ENCODE results near the gene CEP131.

DNA sequence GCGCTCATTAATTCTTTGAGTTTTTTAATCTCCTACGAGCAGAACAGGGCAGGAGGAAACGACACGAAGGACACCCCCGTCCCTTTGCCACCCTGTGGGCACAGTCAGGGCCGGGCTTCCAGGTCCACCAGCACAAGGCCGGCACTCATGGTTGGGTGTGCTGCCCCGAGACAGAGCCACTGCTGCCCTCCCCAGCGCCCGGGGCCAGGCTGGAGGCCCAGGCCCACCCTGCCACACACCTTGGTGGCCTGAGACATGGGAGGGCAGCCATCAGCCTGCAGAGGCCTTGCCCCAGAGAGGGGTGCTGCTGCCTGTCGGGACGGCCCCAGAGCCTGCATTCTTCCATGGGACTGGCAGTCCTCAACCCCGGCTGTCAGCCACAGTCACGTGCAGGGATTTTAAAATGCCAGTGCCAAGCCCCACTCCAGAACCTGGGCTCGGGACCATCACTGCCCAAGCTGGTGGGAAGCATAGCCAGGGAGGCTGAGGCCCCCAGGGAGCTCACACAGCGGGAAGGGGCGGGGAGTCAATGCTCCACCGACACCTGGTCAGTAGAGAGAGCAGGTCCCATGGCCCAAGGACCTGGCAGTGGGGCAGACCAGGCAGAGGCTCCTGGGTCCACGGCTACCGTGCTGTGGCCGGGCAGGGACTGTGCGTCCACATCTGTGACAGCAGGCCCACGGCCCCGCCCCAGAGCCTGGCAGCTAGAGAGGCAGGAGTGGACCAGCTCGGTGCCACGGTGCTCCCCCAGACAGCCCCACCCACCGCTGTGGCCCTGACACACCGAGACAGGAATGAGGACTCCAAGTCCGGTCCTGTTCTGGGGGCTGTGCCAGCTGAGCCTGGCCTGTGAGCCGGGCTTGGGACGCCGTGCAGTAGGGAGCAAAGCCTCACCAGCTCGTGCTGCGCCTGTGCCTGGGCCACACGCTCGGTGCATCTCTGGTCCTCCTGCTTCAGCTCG, 27.5 kb downstream of the CEP131 start:
- TF ChIP-seq POLR2AphosphoS5 (IDR thresholded peaks at IDR 0.05) (no peak), POLR2A (IDR thresholded peaks at IDR 0.05) (no peak), EP300 (IDR thresholded peaks at IDR 0.05) (no peak)
- TF ChIP-seq, protein P1, sequence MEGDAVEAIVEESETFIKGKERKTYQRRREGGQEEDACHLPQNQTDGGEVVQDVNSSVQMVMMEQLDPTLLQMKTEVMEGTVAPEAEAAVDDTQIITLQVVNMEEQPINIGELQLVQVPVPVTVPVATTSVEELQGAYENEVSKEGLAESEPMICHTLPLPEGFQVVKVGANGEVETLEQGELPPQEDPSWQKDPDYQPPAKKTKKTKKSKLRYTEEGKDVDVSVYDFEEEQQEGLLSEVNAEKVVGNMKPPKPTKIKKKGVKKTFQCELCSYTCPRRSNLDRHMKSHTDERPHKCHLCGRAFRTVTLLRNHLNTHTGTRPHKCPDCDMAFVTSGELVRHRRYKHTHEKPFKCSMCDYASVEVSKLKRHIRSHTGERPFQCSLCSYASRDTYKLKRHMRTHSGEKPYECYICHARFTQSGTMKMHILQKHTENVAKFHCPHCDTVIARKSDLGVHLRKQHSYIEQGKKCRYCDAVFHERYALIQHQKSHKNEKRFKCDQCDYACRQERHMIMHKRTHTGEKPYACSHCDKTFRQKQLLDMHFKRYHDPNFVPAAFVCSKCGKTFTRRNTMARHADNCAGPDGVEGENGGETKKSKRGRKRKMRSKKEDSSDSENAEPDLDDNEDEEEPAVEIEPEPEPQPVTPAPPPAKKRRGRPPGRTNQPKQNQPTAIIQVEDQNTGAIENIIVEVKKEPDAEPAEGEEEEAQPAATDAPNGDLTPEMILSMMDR (IDR thresholded peaks at IDR 0.05): no peak

All from sigmoid colon (tissue), 4 donors.